Fibroblast of the aortic adventitia (primary cell): ENCODE data around the gene IMMT. TPM values are rescaled to one million over a fixed set of nuclear protein-coding genes. Genes with fewer than 3 reads are reported as not detected.
A peak's percentile ranks its signal among the peaks of the same experiment; 100 is the strongest.

Source experiments
- DNase-seq: peaks from one replicate; pipeline ENCODE4 v3.0.0-alpha.2; 2010; ENCODE audit warnings: low read depth
- H3K4me3 ChIP-seq: 2 replicates; pipeline ENCODE4 v1.5.1; 2011; ENCODE audit warnings: low read depth, mild to moderate bottlenecking, control low read depth, low read length, moderate library complexity
- CTCF ChIP-seq: IDR thresholded peaks from 2 replicates; pipeline ENCODE4 v1.5.1; 2011; ENCODE audit warnings: mild to moderate bottlenecking, low read length, control low read depth, inconsistent platforms; ENCODE audit not compliant: insufficient read depth
- total RNA-seq: library from RNA; depleted of rRNA; stranded (reverse); fragments of >200 nt; gene quantifications from 2 replicates; pipeline ENCODE4 v1.2.3, GENCODE V29; 2012; ENCODE audit warnings: low replicate concordance

IMMT gene
- total RNA-seq, 1 donor: 76.6 TPM

GRCh38 chr2:86136141-86136540 lies 59.1 kb downstream of the IMMT start:
- H3K4me3 ChIP-seq: no peak overlapping the region
- no peak for TF ChIP-seq CTCF
- DNase-seq: no peak

- DNase-seq: no peak
- no peak overlapping the region for H3K4me3 ChIP-seq
- no peak for TF ChIP-seq CTCF
Measured at GRCh38 chr2:86135653-86136052, 59.6 kb downstream of the IMMT start.

GRCh38 chr2:86134709-86135108 lies 60.6 kb downstream of the IMMT start:
- no peak for TF ChIP-seq CTCF
- no peak overlapping the region for H3K4me3 ChIP-seq
- DNase-seq: no peak

- no peak for DNase-seq
- TF ChIP-seq CTCF: no peak
Measured at GRCh38 chr2:86124683-86125082, 70.6 kb downstream of the IMMT start.

GRCh38 chr2:86123328-86123925 lies 71.8 kb downstream of the IMMT start:
- H3K4me3 ChIP-seq: no peak overlapping the region
- no peak for DNase-seq
- no peak for TF ChIP-seq CTCF

More at GRCh38 chr2:86124683-86125082, 70.6 kb downstream of the IMMT start:
- no peak overlapping the region for H3K4me3 ChIP-seq

GRCh38 chr2:86118130-86118529 lies 77.1 kb downstream of the IMMT start:
- no peak for DNase-seq
- no peak for TF ChIP-seq CTCF
- no peak overlapping the region for H3K4me3 ChIP-seq

- no peak for DNase-seq
- no peak for TF ChIP-seq CTCF
- H3K4me3 ChIP-seq: peak overlapping the region; percentile 100
Measured at GRCh38 chr2:86107031-86107430, 88.2 kb downstream of the IMMT start.
